H1 (cell line): ENCODE results near the gene ISL2. TPM values are rescaled to one million over a fixed set of nuclear protein-coding genes. Genes with fewer than 3 reads are reported as not detected.

Source experiments
- BCL11A ChIP-seq, 2 experiments: IDR thresholded peaks; one replicate each; pipeline ENCODE4 v1.6.1; 2011; ENCODE audit warnings: low read depth in 2 of 2, low read length in 2 of 2, mild to moderate bottlenecking in 2 of 2
- CBX5 ChIP-seq: fragments of 300-800, 300-1000 bp; sonication (generic); IDR thresholded peaks from 2 replicates; pipeline ENCODE4 v1.7.1; 2016; ENCODE audit warnings: antibody characterized with exemption, low read length, low read depth
- CBX8 ChIP-seq: fragments of 300-800, 300-1000 bp; sonication (generic); IDR thresholded peaks from 2 replicates; pipeline ENCODE4 v1.7.1; 2016; ENCODE audit warnings: low read depth, low read length, borderline replicate concordance
- PHF8 ChIP-seq: fragments of 200-600 bp; sonication (generic); conservative IDR thresholded peaks from 2 replicates; pipeline ENCODE4 v1.7.1; 2012; ENCODE audit warnings: low read depth, mild to moderate bottlenecking, inconsistent platforms, low read length, moderate library complexity
- RFX5 ChIP-seq: IDR thresholded peaks from 2 replicates; pipeline ENCODE4 v1.6.1; 2011; ENCODE audit warnings: low read depth, low read length, improper control_type of control experiment, borderline replicate concordance
- RXRA ChIP-seq: IDR thresholded peaks from 2 replicates; pipeline ENCODE4 v1.6.1; 2011; ENCODE audit warnings: low read depth, mild to moderate bottlenecking, low read length, moderate library complexity; ENCODE audit not compliant: insufficient read depth
- polyA plus RNA-seq, 7 experiments: library from polyadenylated mRNA; depleted of rRNA in 3 of 7; stranded (reverse) in 5 of 7; unstranded in 2 of 7; fragments of >200 nt in 5 of 7; fragments of 200-250 nt in 2 of 7; gene quantifications; 1 replicate in 5 of 7; 2 replicates in 1 of 7; 4 replicates in 1 of 7; pipeline versions ENCODE4 v1.2.1 to v1.2.3, GENCODE V29; 2011 to 2013; ENCODE audit warnings: missing spikeins in 2 of 7, mixed read lengths in 2 of 7
- total RNA-seq: library from RNA; stranded (reverse); fragmentation: NEBNext Ultra II Directional; extraction: Animal tissue kit (Norgen Biotek cat#: 25700); gene quantifications from 2 replicates; pipeline ENCODE4 v1.2.1, GENCODE V29; 2021
- TF ChIP-seq, protein P1 (sequence below): IDR thresholded peaks from 2 replicates; pipeline ENCODE4 v1.6.1; 2011; ENCODE audit warnings: low read depth, mild to moderate bottlenecking, low read length; ENCODE audit not compliant: insufficient read depth

Gene ISL2
- total and polyA plus RNA-seq, 2 of the 8 experiments (the other 6 are each of a cell fraction or from before 2014, with no cell fraction given) = 0.32 to 0.99 TPM

DNA sequence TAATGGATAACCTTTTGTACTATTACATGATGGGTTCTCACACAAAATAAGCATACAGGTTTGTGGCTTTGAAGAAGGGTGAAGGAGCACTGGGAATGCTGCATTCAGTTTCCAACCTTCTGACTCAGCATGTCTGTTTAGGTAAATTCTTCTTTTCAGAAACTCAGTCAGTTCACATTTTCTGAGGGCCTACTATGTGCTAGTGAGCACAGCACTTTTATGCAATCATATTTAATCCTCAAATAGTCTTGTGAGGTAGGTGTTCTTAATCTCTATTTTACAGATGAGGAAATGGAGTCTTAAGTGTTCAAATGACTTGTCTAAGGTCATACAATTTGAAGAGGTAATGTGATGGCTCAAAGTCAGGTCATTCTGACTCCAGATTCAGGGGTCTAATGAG lies 41.2 kb downstream of the ISL2 start (continued):
- TF ChIP-seq RFX5 = no peak
- TF ChIP-seq BCL11A (IDR thresholded peaks at IDR 0.05; ENCODE audit: low read depth in 2 of 2, low read length in 2 of 2) = no peak
- TF ChIP-seq, protein P1, sequence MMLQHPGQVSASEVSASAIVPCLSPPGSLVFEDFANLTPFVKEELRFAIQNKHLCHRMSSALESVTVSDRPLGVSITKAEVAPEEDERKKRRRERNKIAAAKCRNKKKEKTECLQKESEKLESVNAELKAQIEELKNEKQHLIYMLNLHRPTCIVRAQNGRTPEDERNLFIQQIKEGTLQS = no peak
- TF ChIP-seq CBX5 = no peak
- TF ChIP-seq PHF8 = no peak
- no peak for TF ChIP-seq CBX8
- TF ChIP-seq RXRA = no peak
